Gastrocnemius medialis (tissue), 4 donors: ENCODE data around the gene C16orf46. TPM values are rescaled to one million over a fixed set of nuclear protein-coding genes. Genes with fewer than 3 reads are reported as not detected.
A peak's percentile ranks its signal among the peaks of the same experiment; 100 is the strongest.

Source experiments
- ATAC-seq, 2 donors: fragments of 150-250 bp; one replicate each; pipeline ENCODE4 v1.9.1; 2016
- DNase-seq, 2 donors: peaks; one replicate each; pipeline ENCODE4 v3.0.0-alpha.2; 2019
- H3K27ac ChIP-seq, 4 donors: fragments of 200-600 bp; sonication (generic); 1 replicate in 1 of 4; 2 replicates in 3 of 4; pipeline ENCODE4 v1.5.1; 2016 to 2018; ENCODE audit warnings: mild to moderate bottlenecking in 2 of 4, moderate library complexity in 1 of 4
- H3K27me3 ChIP-seq, 3 donors: fragments of 200-600 bp; sonication (generic) in 2 of 3; 1 replicate in 1 of 3; 2 replicates in 2 of 3; pipeline versions ENCODE4 v1.5.1 to v1.6.0; 2016 to 2019; ENCODE audit warnings: mild to moderate bottlenecking in 1 of 3, moderate library complexity in 1 of 3
- H3K36me3 ChIP-seq, 2 donors: fragments of 200-600 bp; sonication (generic) in 1 of 2; one replicate each; pipeline ENCODE4 v1.5.1; 2017 to 2018
- H3K4me1 ChIP-seq, 2 donors: fragments of 200-600 bp; sonication (generic) in 1 of 2; one replicate each; pipeline ENCODE4 v1.5.1; 2016 to 2017; ENCODE audit warnings: mild to moderate bottlenecking in 2 of 2
- H3K4me3 ChIP-seq, 4 donors: fragments of 200-600 bp; sonication (generic) in 3 of 4; 1 replicate in 1 of 4; 2 replicates in 3 of 4; pipeline ENCODE4 v1.5.1; 2016 to 2019; ENCODE audit warnings: mild to moderate bottlenecking in 2 of 4
- H3K9me3 ChIP-seq, 3 donors: fragments of 200-600 bp; sonication (generic) in 2 of 3; 1 replicate in 1 of 3; 2 replicates in 2 of 3; pipeline ENCODE4 v1.5.1; 2016 to 2019
- CTCF ChIP-seq, 5 experiments: fragments of 450-650 bp in 3 of 5; fragments of 200-600 bp in 2 of 5; sonication (generic) in 2 of 5; IDR thresholded peaks in 4 of 5; conservative IDR thresholded peaks in 1 of 5; 1 replicate in 4 of 5; 2 replicates in 1 of 5; pipeline ENCODE4 v1.5.1; 2016 to 2019; ENCODE audit warnings: antibody characterized with exemption in 5 of 5, mild to moderate bottlenecking in 3 of 5, moderate library complexity in 3 of 5
- POLR2A ChIP-seq, 2 donors: fragments of 450-650 bp; IDR thresholded peaks; one replicate each; pipeline ENCODE4 v1.6.1; 2017; ENCODE audit warnings: antibody characterized with exemption in 2 of 2, mild to moderate bottlenecking in 2 of 2, moderate library complexity in 2 of 2
- in situ Hi-C, 4 donors: fragments of 200-750 bp; cut with MboI; loops; one replicate each; pipeline versions ENCODE4 v1.15.0 to v1.8.0; 2017; ENCODE audit warnings: low sequenced_read_pairs in 4 of 4
- intact Hi-C: fragments of 100-400 bp; cut with DNase I; formaldehyde crosslinking; loops from one replicate; pipeline ENCODE4 v1.15.1; 2023; ENCODE audit warnings: low total_unique reads
- total RNA-seq, 4 donors: library from RNA; depleted of rRNA; stranded (reverse); fragments of >200 nt; gene quantifications; one replicate each; pipeline versions ENCODE4 v1.1.0 to v1.2.3, GENCODE V29; 2016

The C16orf46 gene
- total RNA-seq, 4 donors from 2014 or later: 0.88 TPM; not detected in 3

GRCh38 chr16:81096715-81097208, 19.7 kb upstream of the C16orf46 start:
- H3K4me3 ChIP-seq: peak overlapping the region; percentile 26 to 93 (median 60)
- H3K27ac ChIP-seq: peak overlapping the region; percentile 62 to 91 (median 86)

GRCh38 chr16:81095953-81096714, 19.1 kb upstream of the C16orf46 start, which contains the start of gene GCSH:
TSS of gene GCSH (minus strand) at chr16:81096395. CDS start at chr16:81096278, 117 bp downstream.
- in situ Hi-C loops (loop anchor here in 1 of 4 donors (25.0 kb wide), 1 partner anchor 216 kb away; the partner anchor contains the start of gene GAN), intact Hi-C loops (loop anchor here (1.0 to 2.0 kb wide), 4 partner anchors 19 to 219 kb away; partner anchors contain the start of genes C16orf46, CMC2 and GAN)
- Histone ChIP-seq H3K27me3 (no peaks in the 10 kb centered on the region), H3K4me1 (peaks cover 5 to 7% of the 10 kb centered on the region in 2 donors), H3K27ac (peak within 1 kb of the TSS; percentile 80 to 93 (median 90)), H3K36me3 (no peaks in the 10 kb centered on the region), H3K4me3 (peak within 1 kb of the TSS; percentile 71 to 97 (median 86)), H3K9me3 (no peaks in the 10 kb centered on the region)
- TF ChIP-seq CTCF (IDR thresholded peaks at IDR 0.05 in 4 of 5, conservative IDR thresholded peaks at IDR 0.05 in 1 of 5) (no peak), POLR2A (IDR thresholded peaks at IDR 0.05) (peak; percentile 58 to 67)
- DNase-seq: peak; percentile 99
- ATAC-seq: peak; percentile 95

More at GRCh38 chr16:81096715-81097208, 19.7 kb upstream of the C16orf46 start:
- no peaks in the 10 kb centered on the region for H3K36me3 ChIP-seq
- no peaks in the 10 kb centered on the region for H3K9me3 ChIP-seq
- ATAC-seq (no peak), DNase-seq (no peak)
- TF ChIP-seq CTCF (IDR thresholded peaks at IDR 0.05 in 4 of 5, conservative IDR thresholded peaks at IDR 0.05 in 1 of 5): no peak
- TF ChIP-seq POLR2A (IDR thresholded peaks at IDR 0.05): no peak
- in situ Hi-C loops (loop anchor here in 1 of 4 donors (25.0 kb wide), 1 partner anchor 216 kb away; the partner anchor contains the start of gene GAN), intact Hi-C loops (loop anchor here (1.0 to 2.0 kb wide), 4 partner anchors 19 to 90 kb away; partner anchors contain the start of genes C16orf46 and CMC2)
- H3K4me1 ChIP-seq: peaks cover 5 to 7% of the 10 kb centered on the region in 2 donors
- no peaks in the 10 kb centered on the region for H3K27me3 ChIP-seq

GRCh38 chr16:81095653-81095952, 18.6 kb upstream of the C16orf46 start:
- Histone ChIP-seq H3K4me3 (peak overlapping the region; percentile 71 to 97 (median 86)), H3K36me3 (no peaks in the 10 kb centered on the region), H3K4me1 (peaks cover 5 to 7% of the 10 kb centered on the region in 2 donors), H3K9me3 (no peaks in the 10 kb centered on the region), H3K27me3 (no peaks in the 10 kb centered on the region), H3K27ac (peak overlapping the region; percentile 80 to 93 (median 90))
- TF ChIP-seq POLR2A (IDR thresholded peaks at IDR 0.05) (no peak), CTCF (IDR thresholded peaks at IDR 0.05 in 4 of 5, conservative IDR thresholded peaks at IDR 0.05 in 1 of 5) (no peak)
- ATAC-seq (peak; percentile 29 to 35), DNase-seq (no peak)
- intact Hi-C loops (loop anchor here (2.0 kb wide), 1 partner anchor 219 kb away; the partner anchor contains the start of gene GAN), in situ Hi-C loops (loop anchor here in 1 of 4 donors (25.0 kb wide), 1 partner anchor 217 kb away; the partner anchor contains the start of gene GAN)

GRCh38 chr16:81094771-81095251, 17.8 kb upstream of the C16orf46 start:
- Histone ChIP-seq H3K36me3 (no peaks in the 10 kb centered on the region), H3K4me1 (peaks cover 5 to 7% of the 10 kb centered on the region in 2 donors), H3K9me3 (no peaks in the 10 kb centered on the region), H3K27me3 (no peaks in the 10 kb centered on the region), H3K4me3 (peak overlapping the region in 3 of 4 donors; percentile 17 to 71 (median 34)), H3K27ac (peak overlapping the region in 1 of 4 donors; percentile 36)
- intact Hi-C loops (loop anchor here (2.0 kb wide), 1 partner anchor 220 kb away; the partner anchor contains the start of gene GAN), in situ Hi-C loops (loop anchor here in 1 of 4 donors (25.0 kb wide), 1 partner anchor 217 kb away; the partner anchor contains the start of gene GAN)
- ATAC-seq (no peak), DNase-seq (no peak)
- TF ChIP-seq POLR2A (IDR thresholded peaks at IDR 0.05) (no peak), CTCF (IDR thresholded peaks at IDR 0.05 in 4 of 5, conservative IDR thresholded peaks at IDR 0.05 in 1 of 5) (no peak)
